CD14-positive monocyte (primary cell): ENCODE data around the gene STON2. TPM values are rescaled to one million over a fixed set of nuclear protein-coding genes. Genes with fewer than 3 reads are reported as not detected.
"Not testable (repeated sequence)": the region's sequence is repeated elsewhere in the genome, so short reads cannot be mapped to it uniquely, and the experiment has no call there.

Experiments
- DNase-seq, 3 donors: peaks; one replicate each; pipeline ENCODE4 v3.0.0-alpha.2; 2011 to 2022
- H2AFZ ChIP-seq: 2 replicates; pipeline ENCODE4 v1.6.0; 2012; ENCODE audit warnings: mild to moderate bottlenecking, low read depth, low read length, inconsistent platforms; ENCODE audit not compliant: insufficient read depth, poor library complexity, severe bottlenecking
- H3K27ac ChIP-seq, 2 donors: 1 replicate in 1 of 2; 2 replicates in 1 of 2; pipeline ENCODE4 v1.5.1; 2012 to 2013; ENCODE audit warnings: low read length in 2 of 2, control low read depth in 1 of 2, inconsistent platforms in 1 of 2, low read depth in 1 of 2, mild to moderate bottlenecking in 1 of 2
- H3K27me3 ChIP-seq, 2 donors: one replicate each; pipeline versions ENCODE4 v1.6.0 to v1.6.1; 2011 to 2013; ENCODE audit warnings: low read length in 2 of 2; ENCODE audit not compliant: control insufficient read depth in 2 of 2, insufficient read depth in 2 of 2
- H3K36me3 ChIP-seq, 2 donors: replicated peaks in 1 of 2; 1 replicate in 1 of 2; 2 replicates in 1 of 2; pipeline versions ENCODE4 v1.5.1 to v1.6.1; 2012 to 2013; ENCODE audit warnings: low read length in 2 of 2, control low read depth in 1 of 2, inconsistent platforms in 1 of 2, mild to moderate bottlenecking in 1 of 2; ENCODE audit not compliant: insufficient read depth in 2 of 2, control insufficient read depth in 1 of 2
- H3K4me1 ChIP-seq, 2 donors: 1 replicate in 1 of 2; 2 replicates in 1 of 2; pipeline versions ENCODE4 v1.5.1 to v1.6.1; 2012 to 2013; ENCODE audit warnings: low read length in 2 of 2, control low read depth in 1 of 2, inconsistent platforms in 1 of 2, mild to moderate bottlenecking in 1 of 2, moderate library complexity in 1 of 2; ENCODE audit not compliant: insufficient read depth in 2 of 2, control insufficient read depth in 1 of 2
- H3K4me2 ChIP-seq: replicated peaks from 2 replicates; pipeline ENCODE3; 2012; ENCODE audit warnings: low read length, moderate library complexity, mild to moderate bottlenecking; ENCODE audit not compliant: poor library complexity, severe bottlenecking; ENCODE audit errors: extremely low read depth
- H3K4me3 ChIP-seq, 3 experiments: fragments of 200-600 bp in 1 of 3; sonication (generic) in 1 of 3; replicated peaks in 1 of 3; 1 replicate in 2 of 3; 2 replicates in 1 of 3; pipeline ENCODE4 v1.5.1; 2011 to 2013; ENCODE audit warnings: low read length in 3 of 3, mild to moderate bottlenecking in 3 of 3, control low read depth in 2 of 3, low read depth in 2 of 3, inconsistent platforms in 1 of 3, moderate library complexity in 1 of 3
- H3K79me2 ChIP-seq: 2 replicates; pipeline ENCODE4 v1.6.0; 2012; ENCODE audit warnings: mild to moderate bottlenecking, control low read depth, inconsistent platforms, low read length, moderate library complexity; ENCODE audit not compliant: insufficient read depth
- H3K9ac ChIP-seq: 2 replicates; pipeline ENCODE4 v1.6.0; 2017; ENCODE audit warnings: low read length, mild to moderate bottlenecking; ENCODE audit not compliant: insufficient read depth, poor library complexity, severe bottlenecking
- H3K9me3 ChIP-seq, 2 donors: replicated peaks in 1 of 2; 1 replicate in 1 of 2; 2 replicates in 1 of 2; pipeline versions ENCODE4 v1.5.1 to v1.6.1; 2012 to 2013; ENCODE audit warnings: low read length in 2 of 2, control low read depth in 1 of 2; ENCODE audit not compliant: control insufficient read depth in 1 of 2, insufficient read depth in 1 of 2
- H4K20me1 ChIP-seq: 2 replicates; pipeline ENCODE4 v1.6.0; 2012; ENCODE audit warnings: mild to moderate bottlenecking, low read length, control low read depth, moderate library complexity; ENCODE audit not compliant: insufficient read depth
- H3K27ac Mint-ChIP-seq, 7 donors: one replicate each; pipeline ENCODE4 v1.8.0; 2020; ENCODE audit warnings: mild to moderate bottlenecking in 7 of 7, mixed read lengths in 7 of 7, moderate library complexity in 6 of 7, inconsistent platforms in 2 of 7
- H3K27me3 Mint-ChIP-seq, 3 donors: one replicate each; pipeline ENCODE4 v1.8.0; 2021 to 2022; ENCODE audit warnings: low read depth in 3 of 3, mild to moderate bottlenecking in 3 of 3, mixed read lengths in 3 of 3, moderate library complexity in 3 of 3, inconsistent platforms in 1 of 3
- H3K36me3 Mint-ChIP-seq, 2 donors: one replicate each; pipeline ENCODE4 v1.8.0; 2020; ENCODE audit warnings: mixed read lengths in 2 of 2, inconsistent platforms in 1 of 2, mild to moderate bottlenecking in 1 of 2
- H3K4me1 Mint-ChIP-seq: one replicate; pipeline ENCODE4 v1.8.0; 2020; ENCODE audit warnings: mild to moderate bottlenecking, mixed read lengths
- H3K4me3 Mint-ChIP-seq, 2 donors: one replicate each; pipeline ENCODE4 v1.8.0; 2020; ENCODE audit warnings: mild to moderate bottlenecking in 2 of 2, mixed read lengths in 2 of 2, moderate library complexity in 1 of 2
- H3K9me3 Mint-ChIP-seq, 7 donors: one replicate each; pipeline ENCODE4 v1.8.0; 2020 to 2022; ENCODE audit warnings: mixed read lengths in 7 of 7, mild to moderate bottlenecking in 6 of 7, moderate library complexity in 6 of 7, inconsistent platforms in 2 of 7
- WGBS: methylation state at CpG from one replicate; pipeline ENCODE4 v1.1.5; 2013; ENCODE audit warnings: missing lambda C conversion rate; ENCODE audit not compliant: insufficient coverage; 5-methylcytosine and 5-hydroxymethylcytosine counted together
- intact Hi-C, 2 donors: fragments of 100-400 bp; cut with micrococcal nuclease; formaldehyde crosslinking; loops; one replicate each; pipeline versions ENCODE4 v1.15.0 to v1.15.1; 2023
- polyA plus RNA-seq, 3 donors: library from polyadenylated mRNA; depleted of rRNA in 1 of 3; unstranded in 2 of 3; stranded (reverse) in 1 of 3; fragments of 300-500 nt in 2 of 3; fragments of >200 nt in 1 of 3; fragmentation: Illumina TruSeq in 2 of 3; gene quantifications; 1 replicate in 2 of 3; 2 replicates in 1 of 3; pipeline ENCODE4 v1.2.3, GENCODE V29; 2012 to 2021
- TF ChIP-seq, protein P1 (sequence below): fragments of 200-600 bp; IDR thresholded peaks from one replicate; pipeline ENCODE4 v1.8.0; 2022; ENCODE audit warnings: antibody characterized with exemption, mild to moderate bottlenecking

STON2 gene
- polyA plus RNA-seq, 3 donors = 1.6 to 3.2 (median 2.1) TPM

DNA sequence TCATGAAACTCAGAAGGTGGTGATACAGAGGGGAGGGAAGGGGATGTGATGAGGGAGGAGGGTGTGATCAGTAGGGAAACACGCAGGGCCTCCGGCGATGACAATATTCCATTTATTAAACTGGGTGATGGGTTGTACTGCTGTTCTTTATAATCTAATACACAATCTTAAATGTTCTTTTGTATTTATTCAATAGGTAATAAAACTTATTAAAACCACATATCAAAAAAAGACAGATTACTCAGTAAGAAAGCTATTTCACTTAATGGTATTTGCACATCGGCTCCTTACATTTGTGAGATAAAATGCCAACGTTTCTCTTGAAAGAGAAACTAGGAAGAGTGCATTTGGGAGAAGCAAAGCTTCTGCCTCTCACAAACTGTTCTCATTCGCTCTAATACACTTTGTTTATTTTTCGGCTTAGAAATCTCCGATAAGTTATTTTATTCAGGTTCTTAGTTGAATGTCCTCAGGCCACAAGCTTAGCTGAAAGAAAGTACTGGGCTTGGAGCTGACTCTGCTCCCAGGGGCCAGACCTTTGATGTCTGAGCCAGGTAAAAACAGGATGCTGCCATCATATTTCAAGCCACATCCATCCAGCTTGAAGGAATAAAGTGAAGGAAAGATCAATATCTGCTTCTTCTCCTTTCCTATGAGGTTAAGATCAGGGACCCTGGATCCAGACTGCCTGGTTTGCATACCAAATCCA is 17.5 kb downstream of the STON2 start:
- H3K27me3 ChIP-seq = peaks cover 0 to 7% of the 10 kb centered on the region in 2 donors
- Mint-ChIP-seq H3K27me3 (peaks cover 3 to 16% (median 14%) of the 10 kb centered on the region in 3 donors), H3K36me3 (peaks cover 0 to 1% of the 10 kb centered on the region in 2 donors), H3K4me1 (peaks cover 6% of the 10 kb centered on the region), H3K27ac (no peak overlapping the region), H3K4me3 (no peak overlapping the region), H3K9me3 (peaks cover 0 to 12% (median 5%) of the 10 kb centered on the region in 7 donors)
- no peak overlapping the region for H2AFZ ChIP-seq
- H3K4me1 ChIP-seq = no peaks in the 10 kb centered on the region
- WGBS = 83% methylated on average over 1 of the region's 8 CpGs
- no peaks in the 10 kb centered on the region for H3K79me2 ChIP-seq
- intact Hi-C loops = loop anchor here (10.0 kb wide), 1 partner anchor 52 kb away; no protein-coding TSS in a partner anchor
- H3K27ac ChIP-seq = no peak overlapping the region
- no peaks in the 10 kb centered on the region for H4K20me1 ChIP-seq
- no peak for DNase-seq
- no peaks in the 10 kb centered on the region for H3K9me3 ChIP-seq
- no peaks in the 10 kb centered on the region for H3K36me3 ChIP-seq
- H3K4me3 ChIP-seq = no peak overlapping the region
- H3K4me2 ChIP-seq = no peak overlapping the region
- no peak overlapping the region for H3K9ac ChIP-seq
- TF ChIP-seq, protein P1, sequence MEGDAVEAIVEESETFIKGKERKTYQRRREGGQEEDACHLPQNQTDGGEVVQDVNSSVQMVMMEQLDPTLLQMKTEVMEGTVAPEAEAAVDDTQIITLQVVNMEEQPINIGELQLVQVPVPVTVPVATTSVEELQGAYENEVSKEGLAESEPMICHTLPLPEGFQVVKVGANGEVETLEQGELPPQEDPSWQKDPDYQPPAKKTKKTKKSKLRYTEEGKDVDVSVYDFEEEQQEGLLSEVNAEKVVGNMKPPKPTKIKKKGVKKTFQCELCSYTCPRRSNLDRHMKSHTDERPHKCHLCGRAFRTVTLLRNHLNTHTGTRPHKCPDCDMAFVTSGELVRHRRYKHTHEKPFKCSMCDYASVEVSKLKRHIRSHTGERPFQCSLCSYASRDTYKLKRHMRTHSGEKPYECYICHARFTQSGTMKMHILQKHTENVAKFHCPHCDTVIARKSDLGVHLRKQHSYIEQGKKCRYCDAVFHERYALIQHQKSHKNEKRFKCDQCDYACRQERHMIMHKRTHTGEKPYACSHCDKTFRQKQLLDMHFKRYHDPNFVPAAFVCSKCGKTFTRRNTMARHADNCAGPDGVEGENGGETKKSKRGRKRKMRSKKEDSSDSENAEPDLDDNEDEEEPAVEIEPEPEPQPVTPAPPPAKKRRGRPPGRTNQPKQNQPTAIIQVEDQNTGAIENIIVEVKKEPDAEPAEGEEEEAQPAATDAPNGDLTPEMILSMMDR = no peak

GRCh38 chr14:81380009-81380408 is 20.1 kb downstream of the STON2 start:
- not testable (repeated sequence) for H3K27me3 ChIP-seq, DNase-seq, H3K79me2 ChIP-seq, H3K27ac Mint-ChIP-seq, H3K36me3 ChIP-seq, H2AFZ ChIP-seq, H3K36me3 Mint-ChIP-seq, H3K4me1 ChIP-seq, H3K27ac ChIP-seq, H3K4me3 Mint-ChIP-seq, H3K4me2 ChIP-seq, H4K20me1 ChIP-seq, H3K4me1 Mint-ChIP-seq, H3K9ac ChIP-seq, H3K9me3 ChIP-seq, H3K4me3 ChIP-seq
- intact Hi-C loops = loop anchor here (10.0 kb wide), 1 partner anchor 55 kb away; no protein-coding TSS in a partner anchor
- no CpG with 5 or more reads among the region's 2 CpGs for WGBS
- Mint-ChIP-seq H3K27me3 (peaks cover 3 to 11% (median 10%) of the 10 kb centered on the region in 3 donors), H3K9me3 (peaks cover 0 to 15% (median 6%) of the 10 kb centered on the region in 7 donors)
